CD14-positive monocyte (primary cell): ENCODE measurements around the gene FRY. TPM values are rescaled to one million over a fixed set of nuclear protein-coding genes. Genes with fewer than 3 reads are reported as not detected.

Experiments used
- DNase-seq, 3 donors: peaks; one replicate each; pipeline ENCODE4 v3.0.0-alpha.2; 2011 to 2022
- H2AFZ ChIP-seq: 2 replicates; pipeline ENCODE4 v1.6.0; 2012; ENCODE audit warnings: mild to moderate bottlenecking, low read depth, low read length, inconsistent platforms; ENCODE audit not compliant: insufficient read depth, poor library complexity, severe bottlenecking
- H3K27ac ChIP-seq, 2 donors: 1 replicate in 1 of 2; 2 replicates in 1 of 2; pipeline ENCODE4 v1.5.1; 2012 to 2013; ENCODE audit warnings: low read length in 2 of 2, control low read depth in 1 of 2, inconsistent platforms in 1 of 2, low read depth in 1 of 2, mild to moderate bottlenecking in 1 of 2
- H3K27me3 ChIP-seq, 2 donors: one replicate each; pipeline versions ENCODE4 v1.6.0 to v1.6.1; 2011 to 2013; ENCODE audit warnings: low read length in 2 of 2; ENCODE audit not compliant: control insufficient read depth in 2 of 2, insufficient read depth in 2 of 2
- H3K36me3 ChIP-seq, 2 donors: replicated peaks in 1 of 2; 1 replicate in 1 of 2; 2 replicates in 1 of 2; pipeline versions ENCODE4 v1.5.1 to v1.6.1; 2012 to 2013; ENCODE audit warnings: low read length in 2 of 2, control low read depth in 1 of 2, inconsistent platforms in 1 of 2, mild to moderate bottlenecking in 1 of 2; ENCODE audit not compliant: insufficient read depth in 2 of 2, control insufficient read depth in 1 of 2
- H3K4me1 ChIP-seq, 2 donors: 1 replicate in 1 of 2; 2 replicates in 1 of 2; pipeline versions ENCODE4 v1.5.1 to v1.6.1; 2012 to 2013; ENCODE audit warnings: low read length in 2 of 2, control low read depth in 1 of 2, inconsistent platforms in 1 of 2, mild to moderate bottlenecking in 1 of 2, moderate library complexity in 1 of 2; ENCODE audit not compliant: insufficient read depth in 2 of 2, control insufficient read depth in 1 of 2
- H3K4me2 ChIP-seq: replicated peaks from 2 replicates; pipeline ENCODE3; 2012; ENCODE audit warnings: low read length, moderate library complexity, mild to moderate bottlenecking; ENCODE audit not compliant: poor library complexity, severe bottlenecking; ENCODE audit errors: extremely low read depth
- H3K4me3 ChIP-seq, 3 experiments: fragments of 200-600 bp in 1 of 3; sonication (generic) in 1 of 3; replicated peaks in 1 of 3; 1 replicate in 2 of 3; 2 replicates in 1 of 3; pipeline ENCODE4 v1.5.1; 2011 to 2013; ENCODE audit warnings: low read length in 3 of 3, mild to moderate bottlenecking in 3 of 3, control low read depth in 2 of 3, low read depth in 2 of 3, inconsistent platforms in 1 of 3, moderate library complexity in 1 of 3
- H3K79me2 ChIP-seq: 2 replicates; pipeline ENCODE4 v1.6.0; 2012; ENCODE audit warnings: mild to moderate bottlenecking, control low read depth, inconsistent platforms, low read length, moderate library complexity; ENCODE audit not compliant: insufficient read depth
- H3K9ac ChIP-seq: 2 replicates; pipeline ENCODE4 v1.6.0; 2017; ENCODE audit warnings: low read length, mild to moderate bottlenecking; ENCODE audit not compliant: insufficient read depth, poor library complexity, severe bottlenecking
- H3K9me3 ChIP-seq, 2 donors: replicated peaks in 1 of 2; 1 replicate in 1 of 2; 2 replicates in 1 of 2; pipeline versions ENCODE4 v1.5.1 to v1.6.1; 2012 to 2013; ENCODE audit warnings: low read length in 2 of 2, control low read depth in 1 of 2; ENCODE audit not compliant: control insufficient read depth in 1 of 2, insufficient read depth in 1 of 2
- H4K20me1 ChIP-seq: 2 replicates; pipeline ENCODE4 v1.6.0; 2012; ENCODE audit warnings: mild to moderate bottlenecking, low read length, control low read depth, moderate library complexity; ENCODE audit not compliant: insufficient read depth
- H3K27ac Mint-ChIP-seq, 7 donors: one replicate each; pipeline ENCODE4 v1.8.0; 2020; ENCODE audit warnings: mild to moderate bottlenecking in 7 of 7, mixed read lengths in 7 of 7, moderate library complexity in 6 of 7, inconsistent platforms in 2 of 7
- H3K27me3 Mint-ChIP-seq, 3 donors: one replicate each; pipeline ENCODE4 v1.8.0; 2021 to 2022; ENCODE audit warnings: low read depth in 3 of 3, mild to moderate bottlenecking in 3 of 3, mixed read lengths in 3 of 3, moderate library complexity in 3 of 3, inconsistent platforms in 1 of 3
- H3K36me3 Mint-ChIP-seq, 2 donors: one replicate each; pipeline ENCODE4 v1.8.0; 2020; ENCODE audit warnings: mixed read lengths in 2 of 2, inconsistent platforms in 1 of 2, mild to moderate bottlenecking in 1 of 2
- H3K4me1 Mint-ChIP-seq: one replicate; pipeline ENCODE4 v1.8.0; 2020; ENCODE audit warnings: mild to moderate bottlenecking, mixed read lengths
- H3K4me3 Mint-ChIP-seq, 2 donors: one replicate each; pipeline ENCODE4 v1.8.0; 2020; ENCODE audit warnings: mild to moderate bottlenecking in 2 of 2, mixed read lengths in 2 of 2, moderate library complexity in 1 of 2
- H3K9me3 Mint-ChIP-seq, 7 donors: one replicate each; pipeline ENCODE4 v1.8.0; 2020 to 2022; ENCODE audit warnings: mixed read lengths in 7 of 7, mild to moderate bottlenecking in 6 of 7, moderate library complexity in 6 of 7, inconsistent platforms in 2 of 7
- CTCF ChIP-seq: fragments of 200-600 bp; IDR thresholded peaks from one replicate; pipeline ENCODE4 v1.8.0; 2022; ENCODE audit warnings: antibody characterized with exemption, mild to moderate bottlenecking
- WGBS: methylation state at CpG from one replicate; pipeline ENCODE4 v1.1.5; 2013; ENCODE audit warnings: missing lambda C conversion rate; ENCODE audit not compliant: insufficient coverage; 5-methylcytosine and 5-hydroxymethylcytosine counted together
- intact Hi-C, 2 donors: fragments of 100-400 bp; cut with micrococcal nuclease; formaldehyde crosslinking; loops; one replicate each; pipeline versions ENCODE4 v1.15.0 to v1.15.1; 2023
- polyA plus RNA-seq, 3 donors: library from polyadenylated mRNA; depleted of rRNA in 1 of 3; unstranded in 2 of 3; stranded (reverse) in 1 of 3; fragments of 300-500 nt in 2 of 3; fragments of >200 nt in 1 of 3; fragmentation: Illumina TruSeq in 2 of 3; gene quantifications; 1 replicate in 2 of 3; 2 replicates in 1 of 3; pipeline ENCODE4 v1.2.3, GENCODE V29; 2012 to 2021

FRY gene
- polyA plus RNA-seq, 3 donors, result 3.9 to 31.8 (median 5.0) TPM

- no peak for DNase-seq
- Histone ChIP-seq H3K4me1 (no peaks in the 10 kb centered on the region), H3K36me3 (peaks cover 65 to 91% of the 10 kb centered on the region in 2 donors), H3K79me2 (no peaks in the 10 kb centered on the region), H3K27me3 (no peaks in the 10 kb centered on the region), H3K27ac (no peak overlapping the region), H3K4me2 (no peak overlapping the region), H3K4me3 (no peak overlapping the region), H3K9me3 (no peaks in the 10 kb centered on the region), H4K20me1 (no peaks in the 10 kb centered on the region), H3K9ac (no peak overlapping the region), H2AFZ (no peak overlapping the region)
- no peaks in the 10 kb centered on the region for H3K27me3 Mint-ChIP-seq
- no peak overlapping the region for H3K4me3 Mint-ChIP-seq
- intact Hi-C loops, result no loop called here
- 100% methylated on average over 1 of the region's 2 CpGs for WGBS
- peaks cover 2% of the 10 kb centered on the region for H3K4me1 Mint-ChIP-seq
- peaks cover 69 to 85% of the 10 kb centered on the region in 2 donors for H3K36me3 Mint-ChIP-seq
- H3K9me3 Mint-ChIP-seq, result peaks cover 0 to 2% (median 0%) of the 10 kb centered on the region in 7 donors
- no peak for TF ChIP-seq CTCF
- H3K27ac Mint-ChIP-seq, result no peak overlapping the region
These were observed 115.6 kb downstream of the FRY start for GRCh38 chr13:32147193-32147592.

GRCh38 chr13:32147976-32148375 is 116.4 kb downstream of the FRY start:
- WGBS, result no CpG with 5 or more reads among the region's 4 CpGs
- no peak overlapping the region for H3K9ac ChIP-seq
- no peaks in the 10 kb centered on the region for H3K4me1 ChIP-seq
- H3K36me3 ChIP-seq, result peaks cover 69 to 90% of the 10 kb centered on the region in 2 donors
- peaks cover 0 to 2% (median 0%) of the 10 kb centered on the region in 7 donors for H3K9me3 Mint-ChIP-seq
- H4K20me1 ChIP-seq, result no peaks in the 10 kb centered on the region
- peak overlapping the region in 3 of 7 donors; percentile 10 to 36 (median 11) for H3K27ac Mint-ChIP-seq
- no peak for TF ChIP-seq CTCF
- H3K27ac ChIP-seq, result peak overlapping the region in 1 of 2 donors; percentile 0
- H3K27me3 Mint-ChIP-seq, result no peaks in the 10 kb centered on the region
- H3K27me3 ChIP-seq, result no peaks in the 10 kb centered on the region
- intact Hi-C loops, result no loop called here
- no peak overlapping the region for H3K4me3 ChIP-seq
- DNase-seq, result no peak
- peaks cover 69 to 85% of the 10 kb centered on the region in 2 donors for H3K36me3 Mint-ChIP-seq
- H3K4me3 Mint-ChIP-seq, result no peak overlapping the region
- no peaks in the 10 kb centered on the region for H3K79me2 ChIP-seq
- peaks cover 1% of the 10 kb centered on the region for H3K4me1 Mint-ChIP-seq
- no peak overlapping the region for H3K4me2 ChIP-seq
- H3K9me3 ChIP-seq, result no peaks in the 10 kb centered on the region
- no peak overlapping the region for H2AFZ ChIP-seq
